Measurements from ENCODE around the gene ZNF750.

GRCh38 chr17:82782657-82783207 is 57.1 kb downstream of the ZNF750 start:
- TF ChIP-seq CTCF (IDR thresholded peaks at IDR 0.05) (no peak), POLR2A (IDR thresholded peaks at IDR 0.05) (no peak)
